PFSK-1 (cell line): ENCODE data around the gene DEFB121. TPM values are rescaled to one million over a fixed set of nuclear protein-coding genes. Genes with fewer than 3 reads are reported as not detected.

Source experiments
- FOXP2 ChIP-seq: optimal IDR thresholded peaks from 2 replicates; pipeline ENCODE3; 2011; ENCODE audit warnings: borderline replicate concordance, control low read depth, inconsistent platforms; ENCODE audit not compliant: insufficient read depth; ENCODE audit errors: extremely low read length, extremely low read depth
- POLR2AphosphoS5 ChIP-seq: IDR thresholded peaks from 2 replicates; pipeline ENCODE4 v1.6.1; 2012; ENCODE audit warnings: low read depth, mild to moderate bottlenecking, control low read depth, low read length, moderate library complexity
- REST ChIP-seq, 2 experiments: IDR thresholded peaks; 2 replicates each; pipeline versions ENCODE4 v1.6.1 to v1.8.0; 2011 to 2012; ENCODE audit warnings: low read depth in 2 of 2, low read length in 2 of 2, control low read depth in 1 of 2, inconsistent platforms in 1 of 2, mild to moderate bottlenecking in 1 of 2, moderate library complexity in 1 of 2; ENCODE audit not compliant: insufficient read depth in 1 of 2
- SIN3A ChIP-seq: IDR thresholded peaks from 2 replicates; pipeline ENCODE4 v1.6.1; 2012; ENCODE audit warnings: mild to moderate bottlenecking, low read length, moderate library complexity, borderline replicate concordance; ENCODE audit not compliant: insufficient read depth
- TAF1 ChIP-seq: IDR thresholded peaks from 2 replicates; pipeline ENCODE4 v1.6.1; 2012; ENCODE audit warnings: low read length, control low read depth, borderline replicate concordance; ENCODE audit not compliant: insufficient read depth
- polyA plus RNA-seq: library from polyadenylated mRNA; unstranded; fragments of >200 nt; gene quantifications from one replicate; pipeline ENCODE4 v1.2.1, GENCODE V29; 2012; ENCODE audit warnings: low read depth, missing spikeins; ENCODE audit not compliant: insufficient read length

Gene DEFB121
- not detected for polyA plus RNA-seq

GRCh38 chr20:31406115-31406514 is at the start of gene DEFB121:
Gene DEFB121 (minus strand): TSS chr20:31406215. CDS start chr20:31406152, 63 bp downstream.
- no peak for TF ChIP-seq POLR2AphosphoS5
- no peak for TF ChIP-seq FOXP2
- no peak for TF ChIP-seq TAF1
- TF ChIP-seq SIN3A: no peak
- no peak for TF ChIP-seq REST (IDR thresholded peaks at IDR 0.05; ENCODE audit: insufficient read depth in 1 of 2, low read depth in 2 of 2, low read length in 2 of 2)

- TF ChIP-seq FOXP2: no peak
- no peak for TF ChIP-seq SIN3A
- TF ChIP-seq REST (IDR thresholded peaks at IDR 0.05; ENCODE audit: insufficient read depth in 1 of 2, low read depth in 2 of 2, low read length in 2 of 2): no peak
- no peak for TF ChIP-seq POLR2AphosphoS5
- no peak for TF ChIP-seq TAF1
These were observed 48.3 kb upstream of the DEFB121 start for GRCh38 chr20:31454361-31454760.

GRCh38 chr20:31452575-31452974 is 46.6 kb upstream of the DEFB121 start:
- no peak for TF ChIP-seq POLR2AphosphoS5

GRCh38 chr20:31449511-31450414 is 43.7 kb upstream of the DEFB121 start:
- TF ChIP-seq POLR2AphosphoS5 (no peak), TAF1 (no peak), REST (IDR thresholded peaks at IDR 0.05; ENCODE audit: insufficient read depth in 1 of 2, low read depth in 2 of 2, low read length in 2 of 2) (no peak), SIN3A (no peak), FOXP2 (no peak)

- TF ChIP-seq TAF1 (no peak), REST (IDR thresholded peaks at IDR 0.05; ENCODE audit: insufficient read depth in 1 of 2, low read depth in 2 of 2, low read length in 2 of 2) (no peak), FOXP2 (no peak), SIN3A (no peak), POLR2AphosphoS5 (no peak)
These were observed 40.2 kb upstream of the DEFB121 start for GRCh38 chr20:31446084-31446819.
